AG08396 (cell line): ENCODE data around the gene BCL2.
"Not testable (repeated sequence)": the region's sequence is repeated elsewhere in the genome, so short reads cannot be mapped to it uniquely, and the experiment has no call there.

ENCODE experiments used
- DNase-seq: peaks from one replicate; pipeline ENCODE4 v3.0.0; 2012; ENCODE audit warnings: low spot score, mixed read lengths

Gene BCL2

GRCh38 chr18:63234432-63234831 lies 85.1 kb downstream of the BCL2 start:
- DNase-seq = no peak

DNA sequence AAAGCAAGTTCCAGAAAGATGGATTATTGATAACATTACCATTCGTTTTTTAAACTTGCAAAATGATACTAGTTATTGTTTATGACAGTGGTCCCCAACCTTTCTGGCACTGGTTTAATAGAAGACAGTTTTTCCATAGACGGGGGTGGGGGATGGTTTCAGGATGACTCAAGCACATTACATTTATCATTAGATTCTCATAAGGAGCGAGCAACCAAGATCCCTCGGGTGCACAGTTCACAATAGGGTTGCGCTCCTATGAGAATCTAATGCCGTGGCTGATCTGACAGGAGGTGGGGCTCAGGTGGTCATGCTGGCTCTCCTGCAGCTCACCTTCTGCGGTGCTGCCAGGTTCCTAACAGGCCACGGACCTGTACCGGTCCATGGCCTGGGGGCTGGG lies 86.2 kb downstream of the BCL2 start:
- DNase-seq = no peak

- DNase-seq = no peak
Measured at GRCh38 chr18:63232826-63233225, 86.7 kb downstream of the BCL2 start.

DNA sequence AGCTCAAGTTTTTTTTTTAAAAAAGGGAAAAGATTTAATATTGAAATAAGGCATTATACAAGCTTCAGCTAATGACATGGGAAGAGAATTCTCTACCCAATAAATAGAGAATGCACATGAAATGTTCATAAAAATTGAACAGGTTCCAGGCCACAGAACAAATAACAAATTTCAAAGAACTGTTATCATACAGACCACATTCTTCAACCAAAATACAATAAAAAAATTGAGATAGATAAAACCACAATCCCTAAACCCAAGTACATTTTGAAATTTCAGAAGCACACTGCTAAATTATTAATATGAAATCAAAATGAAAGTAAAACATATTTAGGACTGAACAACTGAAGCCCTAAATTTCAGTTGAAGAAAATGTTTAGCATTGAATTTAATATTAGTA lies 89.6 kb downstream of the BCL2 start:
- DNase-seq = no peak

- DNase-seq = no peak
Measured at GRCh38 chr18:63225434-63225833, 94.1 kb downstream of the BCL2 start.

DNA sequence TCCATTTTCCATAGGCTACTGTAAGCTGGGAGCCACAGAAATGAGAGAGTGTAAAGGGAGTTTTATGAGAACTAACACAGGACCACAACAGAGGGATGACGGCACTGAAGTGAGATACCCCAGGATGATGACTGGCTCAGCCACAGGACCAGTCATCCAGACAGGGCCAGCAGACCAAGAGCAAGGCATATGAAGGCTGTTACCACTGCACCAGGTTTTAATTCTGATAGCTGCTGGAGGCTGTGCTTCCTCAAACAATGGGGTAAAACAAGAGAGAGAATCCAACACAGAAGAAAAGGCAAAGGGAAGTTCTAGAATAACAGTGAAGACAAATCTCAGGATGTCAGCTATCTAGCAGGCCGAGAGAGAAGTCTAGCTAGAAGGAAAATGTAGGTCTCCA lies 94.9 kb downstream of the BCL2 start:
- no peak for DNase-seq

DNA sequence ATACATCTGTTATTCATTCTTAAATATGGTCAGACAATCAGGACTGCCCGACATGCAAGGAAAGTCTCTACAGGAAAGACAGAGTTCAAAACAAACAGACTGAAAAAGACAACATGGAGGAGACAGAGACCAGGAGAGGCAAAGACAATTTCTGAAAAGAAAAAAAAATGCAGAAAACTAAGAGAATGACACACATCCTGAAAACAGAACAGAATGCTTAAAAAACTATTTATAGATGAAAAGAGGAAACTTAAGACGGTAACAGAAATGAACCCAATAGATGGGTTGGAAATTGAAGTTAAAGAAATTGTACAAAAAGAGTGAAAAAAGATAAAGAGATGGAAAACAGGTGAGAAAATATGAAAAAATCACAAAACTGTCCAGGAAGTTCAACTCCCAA lies 95.7 kb downstream of the BCL2 start:
- DNase-seq = no peak

GRCh38 chr18:63220903-63221302 lies 98.7 kb downstream of the BCL2 start:
- DNase-seq = no peak

GRCh38 chr18:63218472-63218871 lies 101.1 kb downstream of the BCL2 start:
- DNase-seq = no peak

- DNase-seq = no peak
Measured at GRCh38 chr18:63216516-63217311, 102.9 kb downstream of the BCL2 start.

DNA sequence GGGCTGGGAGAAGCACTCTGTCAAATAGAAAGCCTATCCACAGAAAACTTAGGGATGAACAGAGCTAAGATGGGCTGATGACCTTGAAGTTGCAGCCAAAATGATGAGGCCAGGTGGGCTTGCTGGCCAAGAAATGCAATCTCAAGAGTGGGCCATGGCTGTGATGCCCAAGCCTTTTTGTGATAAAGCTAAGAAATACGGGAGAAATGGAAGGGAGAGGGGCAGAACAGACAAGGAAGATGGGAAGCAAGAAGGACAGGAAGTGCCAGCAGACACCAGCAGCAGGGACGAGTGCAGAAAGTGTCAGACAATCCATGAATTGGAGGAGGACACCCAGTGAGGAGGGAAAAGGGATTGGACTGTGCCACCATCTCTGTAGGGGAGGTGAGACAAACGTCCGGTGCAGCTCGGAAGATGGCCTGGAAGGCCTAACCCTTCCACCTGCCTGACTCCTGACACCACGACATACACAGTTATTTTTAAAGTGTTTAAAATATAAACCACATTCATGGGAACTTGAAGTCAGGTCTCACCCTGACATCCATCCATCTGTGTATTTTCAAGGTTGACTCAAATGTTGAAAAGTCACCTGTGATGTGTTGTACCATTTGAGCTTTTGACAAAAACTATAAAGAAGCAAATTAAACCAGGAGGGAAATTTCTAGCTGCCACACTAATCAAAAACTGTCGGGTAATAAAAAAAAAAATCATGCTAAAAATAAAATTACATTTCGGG lies 105.5 kb downstream of the BCL2 start:
- DNase-seq = no peak

- no peak for DNase-seq
Measured at GRCh38 chr18:63213331-63213900, 106.2 kb downstream of the BCL2 start.

DNA sequence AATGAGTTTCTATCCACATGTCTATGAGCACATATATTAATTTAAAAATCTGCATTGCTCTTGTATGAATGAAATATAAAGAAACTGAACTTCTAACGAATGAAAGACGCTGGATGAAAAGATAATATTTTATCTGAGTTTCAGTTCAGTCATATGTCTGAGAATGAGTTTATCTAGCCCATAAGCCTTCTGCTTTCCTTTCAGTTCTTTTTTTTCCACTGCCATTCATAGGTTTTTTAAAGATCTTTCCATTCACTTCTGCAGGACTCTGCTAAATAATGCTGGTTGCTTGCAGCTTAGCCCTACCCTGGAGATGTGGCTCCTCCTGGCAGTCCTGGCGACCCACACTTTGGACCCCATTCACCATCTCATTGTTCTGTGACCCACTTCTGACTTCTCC lies 109.0 kb downstream of the BCL2 start:
- no peak for DNase-seq

GRCh38 chr18:63208676-63209075 lies 110.9 kb downstream of the BCL2 start:
- no peak for DNase-seq

GRCh38 chr18:63207835-63208234 lies 111.7 kb downstream of the BCL2 start:
- no peak for DNase-seq

DNA sequence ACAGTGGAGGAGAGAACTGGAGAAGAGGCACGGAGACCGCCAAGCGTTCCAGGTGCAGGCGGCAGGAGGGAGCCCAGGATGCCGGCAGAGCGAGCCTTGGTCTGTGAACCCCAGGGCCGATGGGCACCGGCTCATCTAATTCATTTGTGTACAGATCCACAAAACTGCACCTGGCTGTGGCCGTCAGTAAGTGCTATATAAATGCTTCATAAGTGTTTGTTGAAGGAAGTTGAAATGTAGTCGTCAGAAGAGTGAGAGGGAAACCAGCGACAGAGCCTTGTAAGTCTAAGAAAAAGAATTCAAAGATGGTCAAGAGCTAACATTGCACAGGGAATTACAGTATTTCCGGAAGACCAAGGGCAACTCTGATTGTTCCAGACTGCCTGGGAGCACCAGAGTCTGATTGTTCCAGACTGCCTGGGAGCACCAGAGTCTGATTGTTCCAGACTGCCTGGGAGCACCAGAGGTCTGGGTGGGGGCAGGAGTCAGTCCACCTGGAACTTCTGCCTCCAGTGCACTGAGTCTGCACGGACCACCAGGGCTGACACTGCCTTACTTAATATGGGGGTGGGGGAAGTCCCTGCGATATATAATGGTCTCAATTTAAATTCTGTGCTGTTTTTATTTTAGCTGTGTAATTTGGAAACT lies 112.3 kb downstream of the BCL2 start:
- DNase-seq = no peak

DNA sequence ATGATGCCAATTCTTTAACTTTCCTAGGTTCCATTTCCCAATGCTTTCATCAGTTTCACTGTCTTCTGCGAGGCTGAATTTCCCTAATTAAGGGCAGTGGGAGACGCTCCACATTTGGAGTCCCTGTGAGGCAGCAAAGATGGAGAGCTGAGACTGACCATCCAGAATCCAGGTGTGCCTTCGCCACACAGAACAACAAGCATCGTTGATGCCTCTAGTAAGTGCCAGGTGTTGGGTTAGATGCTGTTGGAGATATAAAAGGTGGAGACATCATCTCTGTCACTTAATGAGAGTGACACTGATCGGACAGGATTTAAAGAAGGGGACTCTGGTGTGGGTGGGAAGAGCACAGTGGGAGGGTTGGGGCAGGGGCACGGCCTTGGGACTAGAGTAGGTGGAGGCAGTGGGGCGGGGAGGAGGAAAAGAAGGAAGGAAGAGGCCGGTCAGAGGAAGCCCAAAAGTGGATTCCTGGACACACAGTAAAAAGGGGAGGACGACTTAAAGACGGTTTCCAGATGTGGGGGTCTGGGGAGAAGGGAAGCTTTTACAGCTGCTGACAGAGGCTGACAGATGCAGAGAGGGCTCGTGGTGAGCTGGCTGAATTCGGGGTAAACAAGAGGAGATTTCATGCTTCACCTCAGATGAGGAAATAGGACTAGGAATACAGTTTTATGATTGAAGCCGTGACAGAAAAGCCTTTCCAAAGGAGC lies 113.0 kb downstream of the BCL2 start:
- DNase-seq = no peak

- no peak for DNase-seq
Measured at GRCh38 chr18:63205791-63206252, 113.7 kb downstream of the BCL2 start.

DNA sequence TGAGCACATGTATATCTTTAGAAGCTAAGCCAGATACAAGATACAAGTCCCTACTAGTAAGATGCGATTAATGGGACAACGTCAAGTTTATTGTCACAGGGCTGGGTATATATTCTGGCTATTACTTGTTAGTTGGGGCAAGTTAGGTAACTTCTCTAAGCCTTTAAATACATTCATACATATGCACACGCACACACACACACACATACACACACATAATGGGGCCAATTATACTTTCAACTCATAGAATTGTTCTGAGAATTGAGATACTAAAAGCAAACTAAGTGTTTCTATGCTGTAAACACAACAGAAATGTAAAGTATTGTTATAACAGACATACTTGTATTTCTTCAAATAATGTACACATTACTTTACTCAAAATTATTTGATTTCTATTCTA lies 116.1 kb downstream of the BCL2 start:
- DNase-seq = no peak

- no peak for DNase-seq
Measured at GRCh38 chr18:63202828-63203227, 116.7 kb downstream of the BCL2 start.

- DNase-seq = not testable (repeated sequence)
Measured at GRCh38 chr18:63201456-63201855, 118.1 kb downstream of the BCL2 start.

- DNase-seq = no peak
Measured at GRCh38 chr18:63199743-63200241, 119.8 kb downstream of the BCL2 start.
